GM12874 (cell line): ENCODE measurements around the gene ZAR1.

ENCODE experiments used
- TF ChIP-seq, protein P1 (sequence below): IDR thresholded peaks from 2 replicates; pipeline ENCODE4 v1.5.1; 2011; ENCODE audit warnings: low read depth, mild to moderate bottlenecking, control low read depth, low read length, moderate library complexity; ENCODE audit not compliant: insufficient read depth

Gene ZAR1

DNA sequence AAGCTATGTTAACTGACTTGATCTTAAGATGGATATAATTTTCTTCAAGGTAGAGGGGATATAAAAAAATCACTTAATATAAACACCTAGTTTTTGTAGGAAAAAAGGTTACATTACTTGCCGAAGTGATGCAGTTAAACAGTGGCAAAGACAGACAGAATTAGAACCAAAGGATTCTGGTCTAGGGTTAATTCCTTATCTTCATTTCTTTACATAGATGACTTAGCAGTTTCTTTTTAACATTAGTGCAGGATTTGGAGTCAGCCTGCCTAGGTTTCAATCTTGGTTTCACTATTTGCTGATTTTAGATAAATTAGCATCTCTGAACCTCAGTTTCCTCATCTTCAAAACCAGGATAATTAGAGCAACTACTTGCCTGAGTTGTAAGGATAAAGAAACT, 14.3 kb downstream of the ZAR1 start:
- TF ChIP-seq, protein P1, sequence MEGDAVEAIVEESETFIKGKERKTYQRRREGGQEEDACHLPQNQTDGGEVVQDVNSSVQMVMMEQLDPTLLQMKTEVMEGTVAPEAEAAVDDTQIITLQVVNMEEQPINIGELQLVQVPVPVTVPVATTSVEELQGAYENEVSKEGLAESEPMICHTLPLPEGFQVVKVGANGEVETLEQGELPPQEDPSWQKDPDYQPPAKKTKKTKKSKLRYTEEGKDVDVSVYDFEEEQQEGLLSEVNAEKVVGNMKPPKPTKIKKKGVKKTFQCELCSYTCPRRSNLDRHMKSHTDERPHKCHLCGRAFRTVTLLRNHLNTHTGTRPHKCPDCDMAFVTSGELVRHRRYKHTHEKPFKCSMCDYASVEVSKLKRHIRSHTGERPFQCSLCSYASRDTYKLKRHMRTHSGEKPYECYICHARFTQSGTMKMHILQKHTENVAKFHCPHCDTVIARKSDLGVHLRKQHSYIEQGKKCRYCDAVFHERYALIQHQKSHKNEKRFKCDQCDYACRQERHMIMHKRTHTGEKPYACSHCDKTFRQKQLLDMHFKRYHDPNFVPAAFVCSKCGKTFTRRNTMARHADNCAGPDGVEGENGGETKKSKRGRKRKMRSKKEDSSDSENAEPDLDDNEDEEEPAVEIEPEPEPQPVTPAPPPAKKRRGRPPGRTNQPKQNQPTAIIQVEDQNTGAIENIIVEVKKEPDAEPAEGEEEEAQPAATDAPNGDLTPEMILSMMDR: no peak

DNA sequence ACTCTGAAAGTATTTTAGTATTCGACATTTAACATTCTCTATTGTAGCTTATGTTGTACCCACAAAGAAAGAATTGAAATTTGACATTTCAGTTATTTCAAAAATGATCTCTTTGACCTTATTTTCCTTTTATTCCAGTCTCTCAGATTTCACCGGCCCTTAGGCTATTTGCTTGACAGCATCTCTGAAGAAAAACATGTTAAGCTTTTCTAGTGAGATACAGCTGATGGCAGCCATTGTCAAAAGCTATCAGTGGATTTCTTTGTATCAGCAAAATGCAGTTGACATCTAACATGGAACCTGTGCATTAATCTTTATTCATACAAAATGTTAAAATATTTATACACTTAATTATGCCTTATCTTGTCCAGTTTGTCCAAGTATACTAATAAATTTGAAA, 16.7 kb downstream of the ZAR1 start:
- TF ChIP-seq, protein P1: no peak

DNA sequence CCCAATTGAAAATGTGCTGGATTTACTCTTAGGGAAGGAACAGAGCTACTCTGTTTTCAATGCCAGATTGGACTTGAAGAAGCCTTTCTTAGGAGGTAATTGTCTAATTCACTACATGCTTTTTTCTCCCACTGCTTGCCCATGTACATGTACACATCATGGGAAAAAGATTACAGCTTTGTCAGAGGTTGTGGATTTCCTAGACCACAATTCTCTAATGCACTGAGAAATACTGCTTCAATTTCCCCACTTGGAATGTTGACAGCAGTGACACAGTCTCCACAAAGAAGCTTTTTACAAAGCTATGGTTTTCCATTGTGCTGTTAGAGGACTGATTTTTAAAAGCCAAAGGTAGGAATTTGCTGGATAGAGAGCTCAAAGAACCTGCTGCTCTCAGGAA, 19.5 kb downstream of the ZAR1 start:
- TF ChIP-seq, protein P1: no peak

DNA sequence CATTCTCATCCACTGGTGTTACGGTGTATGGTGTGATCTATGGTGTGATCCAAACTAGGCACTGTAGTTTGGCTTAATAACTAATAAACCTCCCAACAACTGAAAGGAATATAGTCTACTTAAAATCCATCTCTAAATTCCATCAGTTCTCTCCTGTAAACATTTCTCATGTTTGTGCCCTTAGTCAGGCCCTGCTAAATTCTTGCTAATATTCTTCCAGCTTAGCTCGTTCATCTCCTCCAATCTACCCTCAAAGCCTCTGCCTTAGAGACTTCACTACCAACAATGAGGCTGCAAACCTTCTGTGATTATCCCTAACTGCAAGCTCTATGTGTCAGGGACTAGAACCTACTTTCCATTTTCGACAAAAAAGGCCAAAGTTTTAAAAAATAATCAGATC, 28.1 kb downstream of the ZAR1 start:
- TF ChIP-seq, protein P1: no peak

DNA sequence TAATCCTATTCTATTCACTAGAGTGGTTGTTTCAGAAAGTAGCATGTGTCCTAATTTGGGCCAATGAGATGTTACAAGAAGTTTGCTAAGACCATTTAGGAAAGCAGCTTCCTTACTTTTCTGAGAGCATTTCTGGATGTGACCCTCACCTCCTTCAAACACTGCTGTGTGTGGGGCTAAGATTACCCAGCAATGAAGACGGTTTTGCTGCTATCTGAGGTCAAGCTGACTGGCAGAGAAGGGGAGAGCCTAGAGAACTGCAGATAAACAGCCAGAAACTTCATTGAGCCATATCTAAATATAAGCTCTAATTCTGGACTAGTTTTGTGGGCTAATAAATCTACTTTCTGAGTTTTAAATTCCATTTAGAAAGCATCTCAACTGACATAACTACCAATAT, 36.4 kb downstream of the ZAR1 start:
- TF ChIP-seq, protein P1: no peak

DNA sequence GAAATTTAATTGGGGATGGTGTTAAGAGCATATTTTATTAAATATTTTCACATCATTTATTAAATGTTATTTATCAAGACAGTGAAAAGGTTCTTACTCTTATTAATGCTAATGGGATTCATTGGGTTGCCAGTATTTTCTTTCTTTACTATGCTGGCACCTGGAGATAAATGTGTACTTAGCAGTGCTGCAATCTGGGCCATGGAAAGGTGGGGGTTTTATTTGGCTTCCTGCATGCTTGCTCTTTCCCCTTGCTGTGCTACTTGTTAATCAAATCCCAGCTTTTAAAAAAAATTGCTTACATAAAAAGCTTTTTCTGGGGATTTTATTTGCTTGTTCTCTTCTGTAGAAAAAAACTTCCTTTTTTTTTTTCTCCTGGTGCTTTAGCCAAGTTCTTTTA, 48.3 kb downstream of the ZAR1 start:
- TF ChIP-seq, protein P1: no peak

DNA sequence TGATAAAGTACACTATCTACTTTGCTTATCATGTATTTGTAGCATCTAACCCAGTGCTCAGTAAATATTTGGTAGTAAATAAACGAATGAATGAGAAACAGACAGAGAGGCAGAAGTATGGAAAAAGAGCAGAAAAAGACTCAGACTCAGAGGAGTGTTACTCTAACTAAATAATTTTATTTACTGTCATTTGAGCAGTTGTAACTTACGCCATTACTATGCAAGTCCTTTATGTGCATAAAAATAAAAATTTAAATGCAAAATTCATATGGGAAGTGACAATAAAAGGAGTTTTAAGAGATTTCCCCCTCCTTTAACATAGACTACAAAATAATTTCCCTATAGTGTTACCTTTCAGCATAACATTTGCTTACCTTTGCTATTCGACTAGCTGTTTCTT, 49.5 kb downstream of the ZAR1 start:
- TF ChIP-seq, protein P1: no peak

DNA sequence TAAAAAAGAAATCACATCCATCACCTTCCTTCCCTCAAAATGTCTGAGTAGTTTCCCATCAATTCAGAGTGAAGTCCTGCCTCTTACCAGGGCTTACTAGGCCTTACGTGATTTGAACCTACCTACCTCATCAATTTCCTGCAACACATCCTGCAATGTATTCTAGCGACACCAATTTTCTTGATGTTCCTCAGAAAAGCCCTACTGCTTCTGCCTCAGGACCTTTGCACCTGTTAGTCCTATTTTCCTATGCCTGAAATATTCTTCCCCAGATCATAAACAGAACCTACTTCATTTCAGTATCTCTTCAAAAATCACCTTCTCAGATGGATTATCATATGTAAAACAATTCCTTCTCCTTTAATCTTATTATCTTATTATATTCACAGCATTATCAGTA, 52.8 kb downstream of the ZAR1 start:
- TF ChIP-seq, protein P1: no peak
